ENCODE results near the gene TRPM6.
A peak's percentile ranks its signal among the peaks of the same experiment; 100 is the strongest.
"Not testable (repeated sequence)": the region's sequence is repeated elsewhere in the genome, so short reads cannot be mapped to it uniquely, and the experiment has no call there.

The TRPM6 gene

GRCh38 chr9:74887041-74887980 is at the start of gene TRPM6:
Gene TRPM6 (minus strand): TSS chr9:74887921. CDS start chr9:74887856, 65 bp downstream.
- DNase-seq: peak; percentile 62

GRCh38 chr9:74935008-74935407 is 47.3 kb upstream of the TRPM6 start:
- DNase-seq: no peak

- no peak for DNase-seq
These were observed 34.0 kb upstream of the TRPM6 start for GRCh38 chr9:74921737-74922136.

GRCh38 chr9:74920944-74921626 is 33.4 kb upstream of the TRPM6 start:
- DNase-seq: no peak

DNA sequence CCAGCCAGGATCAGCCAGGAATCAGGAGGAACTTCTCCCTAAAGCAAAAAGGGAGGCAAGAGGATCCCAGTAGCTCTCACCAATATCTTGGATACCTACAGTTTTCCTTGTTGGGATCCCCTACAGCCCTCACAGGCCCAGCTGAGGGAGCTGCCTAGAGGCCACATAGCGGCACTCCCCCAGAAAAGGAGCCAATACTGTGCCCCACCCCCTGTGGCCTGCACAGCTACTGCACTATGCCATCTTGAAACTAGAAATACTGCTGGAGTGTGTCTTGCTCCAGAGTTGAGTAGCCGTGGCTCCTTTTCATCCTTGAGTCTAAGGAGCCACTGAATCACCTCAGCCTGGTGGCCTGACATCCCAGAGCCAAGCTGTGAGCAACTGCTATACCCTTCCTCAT is 22.3 kb upstream of the TRPM6 start:
- DNase-seq: no peak

DNA sequence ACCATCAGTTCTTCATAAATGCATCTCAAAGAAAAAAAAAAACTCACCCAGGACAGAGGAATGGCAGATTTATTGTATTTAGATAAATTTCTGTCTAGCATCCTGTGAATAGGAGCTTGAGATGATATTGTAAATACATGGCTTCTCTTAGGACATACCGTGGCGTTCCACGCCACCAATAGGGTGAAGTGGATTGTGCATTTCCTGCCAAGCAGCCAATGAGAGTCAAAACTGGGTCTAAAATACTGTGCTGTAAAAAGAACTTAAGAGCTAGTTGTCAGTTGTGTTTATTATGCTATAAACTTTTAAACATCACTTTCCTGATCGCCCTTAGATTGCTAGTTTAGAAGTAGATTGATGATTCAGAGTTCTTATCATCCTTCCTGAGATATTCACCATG is 20.9 kb upstream of the TRPM6 start:
- no peak for DNase-seq

DNA sequence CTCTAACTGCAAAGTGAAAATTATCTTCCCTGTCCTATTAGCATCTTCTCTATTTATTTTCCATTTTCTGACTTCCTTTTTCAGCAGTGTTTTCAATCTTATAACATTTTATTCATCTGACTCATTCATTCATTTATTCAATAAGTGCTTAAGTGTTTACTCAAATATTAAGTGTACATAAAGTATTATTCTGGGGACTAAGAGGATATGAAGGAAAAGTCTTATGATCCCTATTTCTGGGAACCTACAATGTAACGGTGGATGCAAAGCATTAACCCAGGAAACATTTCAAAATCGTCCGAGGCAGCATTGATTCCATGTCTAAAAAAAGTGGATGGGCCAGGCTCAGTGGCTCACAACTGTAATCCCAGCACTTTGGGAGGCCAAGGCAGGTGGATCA is 19.4 kb upstream of the TRPM6 start:
- no peak for DNase-seq

DNA sequence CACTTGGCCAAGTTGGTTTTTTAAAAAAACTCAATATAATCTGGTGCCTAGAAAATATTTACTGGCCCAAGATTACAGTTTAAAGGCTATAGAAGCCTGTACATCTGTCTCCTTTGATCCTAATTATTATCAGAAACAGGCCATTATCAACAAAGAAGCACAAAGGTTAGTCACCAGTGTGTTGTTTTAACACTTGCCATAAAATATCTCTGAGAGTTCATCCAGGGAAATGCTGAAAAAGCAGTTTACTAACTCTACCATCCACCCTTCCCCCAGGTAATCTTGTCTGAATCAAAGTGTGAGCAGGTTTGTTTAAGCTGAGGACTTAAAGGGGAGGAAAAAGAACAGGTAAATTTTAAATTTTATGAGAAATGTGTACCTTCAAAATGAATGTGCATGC is 13.3 kb upstream of the TRPM6 start:
- DNase-seq: no peak

DNA sequence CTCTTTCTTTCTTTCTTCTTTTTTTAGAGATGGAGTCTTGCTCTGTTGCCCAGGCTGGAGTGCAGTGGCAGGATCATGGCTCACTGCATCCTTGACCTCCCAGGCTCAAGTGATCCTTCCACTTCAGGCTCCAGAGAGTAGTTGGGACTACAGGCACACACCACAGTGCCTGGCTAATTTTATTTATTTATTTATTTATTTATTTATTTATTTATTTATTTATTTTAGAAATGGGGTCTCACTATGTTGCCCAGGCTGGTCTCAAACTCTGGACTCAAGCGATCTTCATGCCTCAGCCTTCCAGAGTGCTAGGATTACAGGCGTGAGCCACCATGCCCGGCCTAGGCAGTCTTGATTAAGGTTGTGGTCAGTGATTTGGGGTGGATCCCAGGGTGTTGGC is 728 bp upstream of the TRPM6 start:
- DNase-seq: not testable (repeated sequence)

GRCh38 chr9:74887981-74888370 is 255 bp upstream of the TRPM6 start:
- DNase-seq: no peak

DNA sequence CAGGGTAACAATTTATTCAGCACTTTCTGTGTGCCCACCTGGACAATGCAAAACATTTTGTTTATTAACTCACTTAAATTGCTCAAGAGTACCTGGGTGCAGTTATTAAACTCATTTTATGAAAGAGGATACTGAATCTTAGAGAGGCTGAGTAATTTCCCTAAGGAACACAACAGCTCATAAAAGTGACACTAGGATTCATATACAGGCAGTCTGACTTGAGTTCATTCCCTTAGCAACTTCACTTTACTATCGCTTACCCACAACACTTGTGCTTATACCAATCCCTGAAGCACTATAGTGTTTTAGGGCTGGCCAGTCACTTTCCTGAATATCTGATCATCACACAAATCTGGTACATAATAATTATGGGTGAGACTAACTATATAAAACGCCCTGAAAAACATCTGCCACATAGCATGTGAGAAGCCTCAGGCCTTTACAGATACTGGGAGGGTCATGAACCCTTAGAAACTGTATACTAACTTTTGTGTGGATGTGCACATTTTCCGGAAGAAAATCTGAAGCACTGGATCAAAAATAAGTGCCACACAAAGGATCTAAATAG is 11.3 kb downstream of the TRPM6 start:
- no peak for DNase-seq

DNA sequence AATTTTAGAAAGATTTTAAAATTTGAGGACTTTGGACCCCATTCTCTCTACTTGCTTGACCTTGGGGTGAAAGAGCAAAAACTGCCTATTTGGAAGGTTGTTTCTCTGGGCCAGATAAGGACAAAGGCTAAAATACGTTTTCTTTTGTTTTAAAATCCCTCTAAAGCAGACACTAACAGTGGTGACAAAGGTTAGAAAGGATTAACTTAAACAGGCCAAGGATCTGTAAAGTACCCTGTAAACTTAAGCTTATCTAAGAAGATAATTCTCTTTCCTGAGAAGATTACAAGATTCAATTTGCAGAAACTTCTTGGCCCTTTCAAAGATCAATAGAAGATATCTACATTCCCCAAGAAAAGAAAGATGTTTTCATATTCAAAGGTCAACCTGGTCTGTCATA is 12.1 kb downstream of the TRPM6 start:
- DNase-seq: no peak

- no peak for DNase-seq
These were observed 13.5 kb downstream of the TRPM6 start for GRCh38 chr9:74874220-74874619.

DNA sequence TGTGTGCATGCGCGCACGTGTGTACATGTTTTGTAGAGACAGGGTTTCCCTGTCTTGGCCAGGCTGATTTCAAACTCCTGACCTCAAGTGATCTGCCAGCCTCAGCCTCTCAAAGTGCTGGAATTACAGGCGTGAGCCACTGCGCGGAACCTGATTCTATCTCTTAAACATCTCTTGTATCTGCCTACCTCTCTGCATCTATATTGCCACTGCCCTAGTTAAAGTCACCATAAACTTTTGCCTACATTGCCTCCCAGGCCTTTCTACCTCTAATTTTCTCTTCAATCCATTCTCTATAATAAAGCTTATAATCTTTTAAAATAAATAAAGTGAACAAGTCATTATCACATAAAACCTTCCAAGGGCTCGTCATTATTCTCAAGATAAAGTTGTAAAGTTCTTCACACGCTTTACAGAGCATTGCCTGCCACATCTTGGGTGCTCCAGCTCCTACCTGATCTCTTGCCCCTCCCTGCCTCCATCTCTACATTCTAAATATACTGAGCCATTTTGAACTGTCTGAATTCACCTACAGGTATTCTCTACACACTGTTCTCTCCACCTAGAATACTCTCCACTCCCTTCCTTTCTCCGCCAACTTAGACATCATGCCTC is 15.0 kb downstream of the TRPM6 start:
- no peak for DNase-seq

GRCh38 chr9:74867483-74867882 is 20.2 kb downstream of the TRPM6 start:
- DNase-seq: no peak

DNA sequence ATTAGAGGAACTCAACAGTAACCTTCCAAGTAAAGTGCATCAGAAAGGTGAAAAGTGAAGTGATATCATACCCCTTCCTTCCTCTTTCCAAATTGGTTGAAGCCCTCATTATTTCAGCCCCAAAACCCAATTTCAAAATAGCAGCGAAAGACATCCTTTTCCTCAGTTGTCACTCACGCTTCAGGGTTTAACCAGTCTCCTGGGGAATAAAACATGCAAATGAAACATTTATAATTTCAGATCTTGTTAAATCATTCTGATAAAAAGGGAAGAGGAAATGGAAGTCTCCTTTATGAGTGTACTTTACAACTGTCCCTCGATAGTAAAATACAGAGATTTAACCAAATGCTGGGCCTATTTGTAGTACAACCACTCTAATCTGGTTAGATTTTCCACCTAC is 22.5 kb downstream of the TRPM6 start:
- DNase-seq: no peak

- peak; percentile 61 for DNase-seq
These were observed 25.8 kb downstream of the TRPM6 start for GRCh38 chr9:74861773-74862474.

- no peak for DNase-seq
These were observed 26.6 kb downstream of the TRPM6 start for GRCh38 chr9:74861071-74861470.

DNA sequence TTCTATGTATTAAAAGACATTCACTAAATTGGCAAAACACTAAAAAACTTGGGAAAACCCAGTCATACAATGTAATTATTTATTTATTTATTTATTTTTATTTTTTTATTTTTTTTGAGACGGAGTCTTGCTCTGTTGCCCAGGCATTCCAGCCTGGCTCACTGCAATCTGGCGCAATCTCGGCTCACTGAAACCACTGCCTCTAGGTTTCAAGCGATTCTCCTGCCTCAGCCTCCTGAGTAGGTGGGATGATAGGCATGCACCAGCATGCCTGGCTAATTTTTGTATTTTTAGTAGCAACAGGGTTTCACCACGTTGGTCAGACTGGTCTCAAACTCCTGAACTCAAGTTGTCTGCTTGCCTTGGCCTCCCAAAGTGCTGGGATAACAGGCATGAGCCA is 27.5 kb downstream of the TRPM6 start:
- DNase-seq: not testable (repeated sequence)

DNA sequence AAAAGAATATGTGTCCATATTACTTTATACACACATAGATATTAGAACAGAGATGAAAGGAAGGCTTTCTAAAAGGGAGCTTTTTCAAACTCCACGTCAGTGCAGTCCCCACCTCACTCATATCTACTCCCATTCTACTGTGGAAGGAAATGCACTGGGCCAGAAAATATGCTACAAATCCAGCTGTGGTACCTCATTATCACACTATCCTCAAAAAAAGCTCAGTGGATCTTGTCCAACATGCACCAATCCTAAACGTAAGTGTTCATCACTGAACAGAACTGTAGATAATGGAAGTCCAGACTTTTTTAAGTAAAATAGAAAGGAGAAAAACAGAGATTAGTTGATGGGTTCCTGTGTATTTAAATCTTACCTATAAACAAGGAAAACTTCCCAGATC is 27.9 kb downstream of the TRPM6 start:
- no peak for DNase-seq

GRCh38 chr9:74858751-74859414 is 28.8 kb downstream of the TRPM6 start:
- DNase-seq: peak; percentile 62

DNA sequence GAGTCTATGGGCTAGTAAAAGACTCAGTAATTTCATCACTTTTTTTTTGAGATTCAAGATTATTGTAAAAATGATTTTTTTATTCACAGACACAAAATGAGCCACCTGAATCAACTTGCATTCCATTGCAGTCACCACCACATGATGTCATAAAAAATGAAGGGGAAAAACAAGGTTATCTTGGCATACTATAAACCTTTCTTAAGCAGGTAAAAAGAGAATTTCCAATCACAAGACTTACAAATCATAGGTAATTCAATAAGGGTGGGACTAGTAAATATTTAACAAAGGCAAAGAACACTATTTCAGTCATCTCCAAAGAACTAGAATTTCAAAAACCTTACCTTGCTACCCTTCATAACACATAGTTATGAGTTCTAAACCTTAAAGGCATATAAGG is 30.7 kb downstream of the TRPM6 start:
- no peak for DNase-seq
